ENCODE results near the gene FOSB.
"Not testable (repeated sequence)": the region's sequence is repeated elsewhere in the genome, so short reads cannot be mapped to it uniquely, and the experiment has no call there.

Gene FOSB

DNA sequence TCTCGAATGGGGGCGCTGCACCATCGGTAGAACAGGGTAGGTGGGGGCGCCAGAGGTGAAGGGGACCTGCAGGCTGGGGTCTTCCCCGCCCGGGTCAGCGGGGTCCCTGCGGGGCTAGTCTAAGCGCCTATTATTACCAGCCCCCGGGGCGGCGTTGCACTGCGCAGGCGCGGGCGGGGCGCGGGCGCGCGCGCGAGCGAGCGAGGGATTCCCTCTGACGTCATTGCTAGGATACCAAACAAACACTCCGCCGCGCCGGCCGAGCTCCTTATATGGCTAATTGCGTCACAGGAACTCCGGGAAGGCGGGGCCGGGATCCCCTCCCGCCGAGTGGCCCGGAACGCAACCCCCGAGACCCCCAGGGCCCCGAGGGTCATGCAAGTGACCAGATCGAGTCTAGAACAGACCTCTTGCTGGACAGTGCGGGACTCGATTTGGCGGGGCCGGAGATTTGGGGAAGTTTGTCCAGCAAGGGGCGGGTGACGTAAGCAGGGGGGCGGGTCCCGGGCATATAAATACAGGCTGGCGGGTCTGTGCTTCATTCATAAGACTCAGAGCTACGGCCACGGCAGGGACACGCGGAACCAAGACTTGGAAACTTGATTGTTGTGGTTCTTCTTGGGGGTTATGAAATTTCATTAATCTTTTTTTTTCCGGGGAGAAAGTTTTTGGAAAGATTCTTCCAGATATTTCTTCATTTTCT lies at the start of gene FOSB:
FOSB (plus strand) TSS at position 541 of the 703 bp plus-strand sequence. CDS start 591 bp downstream, outside the sequence.
- DNase-seq = peak; percentile 91

DNA sequence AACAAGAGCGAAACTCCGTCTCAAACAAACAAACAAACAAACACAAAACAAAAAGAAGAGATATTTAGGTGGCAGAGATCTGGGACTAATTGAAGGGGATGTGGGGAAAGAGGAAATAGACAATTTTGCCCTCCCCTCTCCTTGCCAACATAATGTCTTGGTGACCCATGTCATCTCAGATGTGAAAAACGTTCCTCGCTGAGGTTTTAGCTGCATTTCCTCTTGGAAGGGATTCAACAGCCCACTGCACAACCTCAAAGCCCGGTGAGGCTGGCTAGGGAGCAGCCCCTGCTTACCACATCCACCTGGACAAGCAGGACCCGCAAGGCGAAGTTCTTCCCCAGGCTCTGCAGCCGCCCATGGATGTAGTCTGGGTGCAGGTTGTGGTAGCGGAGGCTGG lies 49.0 kb upstream of the FOSB start:
- DNase-seq = no peak

DNA sequence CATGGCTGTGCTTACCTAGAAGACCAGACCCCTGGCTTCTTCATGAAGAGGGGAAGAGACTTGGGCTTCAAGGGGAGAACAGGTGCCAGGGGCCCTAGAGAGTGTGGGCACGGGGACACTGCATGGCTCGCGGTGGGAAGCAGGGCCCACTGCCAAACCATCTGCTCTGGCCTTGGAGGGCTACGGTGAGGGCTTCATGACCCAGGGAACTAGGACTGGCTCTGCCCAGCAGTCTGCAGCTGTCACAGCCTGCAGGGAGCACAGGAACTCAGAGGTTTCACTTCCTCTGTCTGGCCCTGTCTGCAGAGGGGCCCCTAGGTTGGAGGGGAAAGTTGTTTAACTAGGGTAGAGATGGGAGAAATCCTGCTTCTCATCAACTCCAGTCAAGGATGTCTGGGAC lies 48.4 kb upstream of the FOSB start:
- DNase-seq = no peak

DNA sequence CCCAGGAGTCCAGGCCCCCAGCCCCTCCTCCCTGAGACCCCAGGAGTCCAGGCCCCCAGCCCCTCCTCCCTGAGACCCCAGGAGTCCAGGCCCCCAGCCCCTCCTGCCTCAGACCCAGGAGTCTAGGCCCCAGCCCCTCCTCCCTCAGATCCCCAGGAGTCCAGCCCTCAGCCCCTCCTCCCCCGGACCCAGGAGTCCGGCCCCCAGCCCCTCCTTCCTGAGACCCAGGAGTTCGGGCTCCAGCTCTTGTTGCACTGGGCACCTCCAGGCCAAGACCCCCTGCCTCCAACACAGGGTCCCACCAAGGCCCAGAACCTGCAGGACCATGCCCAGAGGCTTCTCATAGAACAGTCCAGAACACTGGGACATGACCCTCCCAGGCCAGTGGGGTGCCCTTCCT lies 47.9 kb upstream of the FOSB start:
- no peak for DNase-seq

DNA sequence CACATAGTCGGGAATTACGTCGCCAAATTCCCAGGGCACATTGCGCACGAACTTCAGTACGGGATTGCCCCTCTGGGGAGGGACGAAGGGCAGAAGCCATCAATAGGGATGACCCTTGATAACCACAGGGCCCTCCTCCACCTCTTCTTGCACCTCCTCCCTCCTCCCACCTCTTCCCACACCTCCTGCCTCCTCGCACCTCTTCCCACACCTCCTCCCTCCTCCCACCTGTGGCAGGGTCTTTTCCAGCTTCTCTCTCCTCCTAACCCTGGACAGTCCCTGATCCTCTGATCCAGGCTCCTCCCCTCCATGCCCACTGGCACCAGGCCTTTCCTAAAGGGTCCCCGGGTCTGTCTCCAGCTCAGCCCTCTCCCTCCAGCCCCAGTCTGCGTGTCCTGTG lies 47.4 kb upstream of the FOSB start:
- no peak for DNase-seq

DNA sequence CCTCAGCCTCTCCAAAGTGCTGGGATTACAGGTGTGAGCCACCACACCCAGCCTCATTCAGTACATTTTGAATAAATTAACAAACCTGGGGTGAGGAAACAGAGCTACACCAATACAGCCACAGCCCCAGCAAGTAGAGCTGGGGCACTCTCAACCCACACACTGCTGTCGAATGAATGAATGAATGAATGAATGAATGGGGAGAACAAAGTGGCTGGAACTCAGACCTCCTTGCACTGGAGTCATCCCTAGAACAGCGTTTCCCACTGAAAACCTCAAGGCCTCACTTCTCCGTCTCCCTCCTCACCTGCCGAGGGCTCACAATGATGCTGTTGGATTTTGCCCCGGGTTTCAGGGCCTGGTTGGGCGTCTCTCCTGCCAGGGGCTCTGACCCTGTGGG lies 46.9 kb upstream of the FOSB start:
- DNase-seq = no peak

DNA sequence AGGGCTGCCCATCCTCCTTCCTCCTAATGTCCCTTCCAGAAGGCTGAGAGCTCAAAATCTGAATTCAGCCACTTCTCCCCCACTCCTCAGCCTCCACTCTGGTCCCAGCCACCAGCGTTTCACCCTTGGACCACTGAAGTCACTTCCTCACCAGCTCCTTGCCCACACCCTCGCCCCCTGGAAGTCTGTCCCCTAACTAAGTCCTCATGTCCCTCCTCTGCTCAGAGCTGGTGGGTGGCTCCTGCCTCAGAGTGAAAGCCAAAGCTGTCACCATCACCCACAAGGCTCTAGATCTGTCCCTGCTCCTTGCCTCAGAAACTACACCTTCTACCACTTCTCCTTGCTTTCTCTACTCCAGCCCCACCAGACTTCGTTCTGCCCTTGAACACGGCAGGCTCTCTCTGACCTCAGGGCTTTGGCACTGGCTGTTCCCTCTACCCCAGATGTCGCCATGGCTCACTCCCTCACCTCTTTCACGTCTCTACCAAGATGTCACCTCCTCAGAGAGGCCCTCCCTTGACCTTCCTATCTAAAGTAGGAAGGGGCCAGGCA lies 45.8 kb upstream of the FOSB start:
- no peak for DNase-seq

DNA sequence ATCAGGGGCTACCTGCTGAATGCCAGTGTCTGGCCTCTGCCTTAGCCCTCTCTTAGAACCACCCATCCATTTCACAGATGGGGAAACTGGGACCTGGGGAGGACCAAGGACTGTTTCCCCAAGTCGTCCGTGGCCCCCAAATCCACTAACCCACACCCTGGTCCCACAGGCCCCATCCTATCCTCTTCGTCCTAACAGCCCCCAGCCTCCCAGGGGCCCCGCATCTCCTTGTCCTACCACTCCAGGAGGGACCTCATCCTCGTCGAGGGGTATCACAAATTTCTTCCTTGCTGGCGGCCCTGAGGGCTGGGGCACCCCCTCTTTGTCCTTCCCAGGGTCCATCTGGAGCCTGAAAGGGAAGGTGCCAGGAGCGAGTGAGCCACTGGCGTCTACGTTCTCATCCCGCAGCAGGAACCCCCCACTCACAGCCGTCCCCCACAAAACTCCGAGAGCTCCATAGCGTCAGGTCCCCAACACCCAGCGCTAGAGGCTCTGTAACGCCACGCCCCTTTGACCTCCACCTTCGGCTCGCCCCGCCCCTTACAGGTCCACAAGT lies 44.7 kb upstream of the FOSB start:
- peak; percentile 83 for DNase-seq

DNA sequence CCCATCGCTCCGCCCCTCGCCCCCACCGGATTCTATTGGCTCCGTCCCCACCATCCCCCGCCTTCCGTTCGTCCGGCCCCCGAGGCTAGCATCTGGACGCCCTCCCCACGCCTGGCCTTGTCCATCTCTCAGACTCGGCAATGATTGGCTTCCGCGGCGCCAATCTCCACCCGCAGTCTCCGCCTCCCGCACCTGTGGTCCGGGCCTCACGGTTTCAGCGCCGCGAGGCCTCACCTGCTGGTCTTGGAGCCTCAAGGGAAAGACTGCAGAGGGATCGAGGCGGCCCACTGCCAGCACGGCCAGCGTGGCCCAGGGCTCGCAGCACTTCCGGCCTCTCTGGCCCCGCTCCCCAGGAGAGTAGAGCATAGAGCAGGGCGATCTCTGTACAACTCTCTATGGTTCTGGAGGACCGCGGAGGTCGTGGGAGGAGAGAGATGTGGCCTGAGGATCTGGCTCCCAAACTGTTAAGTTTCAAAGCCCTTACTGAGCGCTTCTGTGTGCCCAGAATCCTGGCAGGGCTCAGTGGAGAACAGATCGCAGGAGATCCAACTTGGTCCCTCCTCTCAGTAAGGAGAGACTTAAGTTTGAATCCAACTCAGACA lies 44.1 kb upstream of the FOSB start, which contains the start of gene ERCC1:
ERCC1 (minus strand) TSS at position 329 of the 602 bp plus-strand sequence. CDS start 543 bp downstream, outside the sequence.
- peak; percentile 66 for DNase-seq

DNA sequence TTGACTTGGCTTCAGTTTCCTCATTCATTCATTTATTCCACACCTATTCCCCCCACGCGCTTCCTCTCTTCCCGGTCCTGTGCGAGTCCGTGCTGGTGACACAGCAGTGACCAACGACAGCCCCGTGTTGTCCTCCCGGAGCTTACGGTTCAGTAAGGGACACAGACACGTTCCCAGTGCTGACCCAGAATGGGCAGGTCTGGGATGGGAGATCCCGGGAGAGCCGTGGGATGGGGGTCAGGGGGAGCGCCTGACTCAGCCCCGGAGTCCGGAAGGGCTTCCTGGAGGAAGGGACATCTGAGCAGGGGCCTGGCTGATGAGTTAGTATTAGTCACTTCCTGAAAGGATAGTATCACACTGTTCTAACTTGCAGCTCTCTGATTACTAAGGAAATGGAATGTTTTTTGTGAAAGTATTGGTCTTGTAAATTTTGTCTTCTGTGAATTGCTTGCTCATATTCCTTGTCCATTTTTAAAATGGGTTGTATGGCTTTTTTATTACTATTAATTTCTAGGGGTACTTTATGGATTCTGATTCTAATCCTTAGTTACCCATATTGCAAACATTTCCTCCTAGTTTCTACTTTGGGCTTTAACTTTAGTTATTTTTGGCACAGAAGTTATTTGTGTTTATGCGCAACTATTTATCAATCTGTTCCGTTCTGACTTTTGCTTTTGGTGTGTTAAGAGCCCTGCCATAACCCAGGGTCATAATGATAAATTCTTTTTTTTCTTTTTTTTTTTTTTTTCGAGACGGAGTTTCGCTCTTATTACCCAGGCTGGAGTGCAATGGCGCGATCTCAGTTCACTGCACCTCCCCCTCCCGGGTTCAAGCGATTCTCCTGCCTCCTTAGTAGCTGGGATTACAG lies 43.4 kb upstream of the FOSB start:
- no peak for DNase-seq

DNA sequence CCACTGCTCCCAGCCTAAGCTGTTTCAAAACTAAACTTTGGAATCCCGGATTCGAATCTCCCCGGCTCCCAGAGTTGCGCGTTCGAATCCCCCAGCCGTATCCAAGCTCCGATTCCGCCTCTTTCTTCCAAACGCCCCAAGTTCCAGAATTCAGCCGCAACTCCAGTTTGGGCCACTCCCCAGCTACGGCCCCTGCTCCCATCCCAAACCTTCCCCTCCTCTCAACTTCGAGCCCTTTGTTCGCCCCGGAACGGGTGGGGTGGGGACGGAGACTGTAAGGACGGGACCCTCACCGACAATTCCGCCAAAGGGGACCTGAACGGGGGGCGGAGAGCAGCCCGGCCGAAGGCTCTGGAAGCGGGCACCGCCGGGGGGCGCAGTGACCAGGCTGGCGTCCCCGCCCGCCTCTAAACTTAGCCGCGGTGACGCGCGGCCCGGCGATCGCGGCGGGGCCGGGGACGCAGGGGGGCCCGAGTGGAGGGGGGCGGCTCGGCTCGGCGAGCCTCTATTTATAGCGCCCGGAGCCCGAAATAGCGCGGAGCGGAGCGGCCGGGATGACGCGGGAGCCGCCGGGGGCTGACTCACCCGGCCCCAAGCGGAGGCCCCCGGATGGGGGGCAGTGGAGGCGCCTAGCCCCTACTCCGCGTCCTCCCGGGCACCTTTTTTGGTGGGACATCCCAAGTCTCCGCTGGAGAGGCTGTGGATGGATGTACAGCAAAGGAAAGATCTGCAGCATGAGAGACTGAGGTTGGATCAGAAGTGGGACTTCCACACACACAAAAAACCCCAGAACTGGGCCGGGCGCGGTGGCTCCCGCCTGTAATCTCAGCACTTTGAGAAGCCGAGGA lies 39.2 kb upstream of the FOSB start:
- DNase-seq = no peak

DNA sequence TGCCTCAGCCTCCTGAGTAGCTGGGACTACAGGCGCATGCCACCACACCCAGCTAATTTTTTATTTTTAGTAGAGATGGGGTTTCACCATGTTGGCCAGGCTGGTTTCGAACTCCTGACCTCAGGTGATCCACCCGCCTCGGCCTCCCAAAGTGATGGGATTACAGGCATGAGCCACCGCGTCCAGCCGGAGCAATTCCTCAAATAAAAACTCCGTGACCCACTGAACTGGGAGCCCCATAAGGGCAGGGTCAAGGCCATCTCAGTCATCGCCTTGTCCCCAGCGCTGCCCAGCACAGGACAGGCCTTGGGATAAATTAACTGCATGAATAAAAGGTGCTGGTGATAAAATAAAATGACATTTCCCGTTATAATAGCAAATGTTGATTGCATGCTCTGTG lies 37.9 kb upstream of the FOSB start:
- DNase-seq = not testable (repeated sequence)

DNA sequence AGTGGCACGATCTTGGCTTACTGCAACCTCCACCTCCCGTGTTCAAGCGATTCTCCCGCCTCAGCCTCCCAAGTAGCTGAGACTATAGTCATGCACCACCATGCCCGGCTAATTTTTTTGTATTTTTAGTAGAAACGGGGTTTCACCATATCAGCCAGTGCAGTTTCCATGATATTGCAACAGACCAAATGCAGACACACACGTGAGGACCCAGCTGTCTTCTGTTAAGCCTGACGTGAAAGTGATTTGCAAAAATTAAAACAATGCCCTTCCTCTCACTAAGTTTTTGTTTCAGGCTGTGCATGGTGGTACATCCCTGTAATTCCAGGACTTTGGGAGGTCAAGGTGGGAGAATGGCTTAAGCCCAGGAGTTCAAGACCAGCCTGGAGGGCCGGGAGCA lies 36.8 kb upstream of the FOSB start:
- DNase-seq = not testable (repeated sequence)

DNA sequence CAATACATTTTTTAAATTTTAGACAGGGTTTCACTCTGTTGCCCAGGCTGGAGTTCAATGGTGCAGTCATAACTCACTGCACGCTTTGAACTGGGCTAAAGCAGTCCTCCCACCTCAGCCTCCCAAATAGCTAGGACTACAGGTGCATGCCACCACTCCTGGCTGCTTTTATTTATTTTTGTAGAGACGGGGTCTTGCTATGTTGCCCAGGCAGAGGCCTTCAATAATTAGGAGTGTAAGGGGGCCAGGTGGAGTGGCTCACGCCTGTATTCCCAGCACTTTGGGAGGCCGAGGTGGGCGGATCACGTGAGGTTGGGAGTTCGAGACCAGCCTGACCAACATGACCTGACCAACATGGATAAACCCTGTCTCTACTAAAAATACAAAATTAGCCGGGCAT lies 35.3 kb upstream of the FOSB start:
- not testable (repeated sequence) for DNase-seq

DNA sequence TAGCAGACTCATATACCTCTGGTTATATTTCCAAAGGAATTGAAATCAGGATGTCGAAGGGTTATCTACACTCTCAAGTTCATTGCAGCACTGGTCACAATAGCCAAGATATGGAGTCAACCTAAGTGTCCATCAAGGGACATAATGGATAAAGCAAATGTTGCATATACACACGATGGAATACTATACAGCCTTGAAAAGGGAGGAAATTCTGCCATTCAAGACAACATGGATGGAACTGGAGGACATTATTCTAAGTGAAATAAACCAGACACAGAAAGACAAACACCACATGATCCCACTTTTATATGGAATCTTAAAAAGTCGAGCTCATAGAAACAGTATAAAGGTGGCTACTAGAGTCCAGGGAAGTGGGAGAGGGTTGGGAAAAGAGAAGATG lies 30.5 kb upstream of the FOSB start:
- no peak for DNase-seq

DNA sequence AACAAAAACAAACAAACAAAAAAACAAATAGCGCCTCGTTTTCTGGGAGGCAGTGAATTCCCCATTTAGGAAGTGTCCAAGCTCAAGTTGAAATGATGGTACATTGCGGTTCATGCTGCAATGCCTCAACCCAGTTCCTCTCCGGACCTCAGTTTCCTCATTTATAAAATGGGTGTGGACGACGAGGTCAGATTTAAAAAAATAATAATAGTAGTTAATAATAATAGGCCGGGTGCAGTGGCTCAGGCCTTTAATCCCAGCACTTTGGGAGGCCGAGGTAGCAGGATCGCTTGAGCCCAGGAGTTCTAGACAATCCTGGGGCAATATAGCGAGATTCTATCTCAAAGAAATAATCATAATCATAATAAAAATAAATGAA lies 28.6 kb upstream of the FOSB start:
- no peak for DNase-seq

DNA sequence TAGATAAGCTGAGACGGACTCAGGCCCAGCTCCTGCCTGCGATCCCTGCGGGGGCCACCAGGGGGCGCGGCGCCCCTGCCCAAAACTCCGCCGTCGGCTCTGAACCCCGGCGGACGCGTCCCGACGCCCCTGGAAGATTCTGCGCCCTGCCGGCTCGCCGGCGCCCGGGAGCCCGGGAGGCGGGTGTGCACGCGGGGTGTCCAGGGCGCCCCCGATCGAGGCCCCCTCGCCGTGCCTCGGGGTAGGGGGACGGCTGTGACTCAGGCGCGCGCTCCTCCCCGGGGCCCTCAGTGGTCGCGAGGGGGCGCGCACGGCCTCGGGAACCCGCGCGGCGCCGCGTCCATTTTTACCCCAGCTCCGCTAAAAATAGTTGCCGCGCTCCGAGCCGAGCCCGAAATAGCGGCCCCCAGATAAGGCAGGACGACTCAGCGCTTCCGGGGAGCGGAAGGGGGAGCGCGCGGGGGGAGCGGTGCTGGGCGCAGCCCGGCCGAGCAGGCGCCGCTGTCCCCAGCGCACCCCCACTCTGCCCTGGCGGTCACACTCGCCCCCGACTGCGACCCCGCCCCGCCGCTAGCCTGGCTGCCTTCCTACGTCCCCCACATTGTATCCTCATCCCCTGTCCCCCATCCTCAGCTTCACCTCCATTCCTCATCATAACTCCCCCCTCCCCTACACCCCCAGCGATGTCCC lies 28.1 kb upstream of the FOSB start:
- DNase-seq = peak; percentile 84

DNA sequence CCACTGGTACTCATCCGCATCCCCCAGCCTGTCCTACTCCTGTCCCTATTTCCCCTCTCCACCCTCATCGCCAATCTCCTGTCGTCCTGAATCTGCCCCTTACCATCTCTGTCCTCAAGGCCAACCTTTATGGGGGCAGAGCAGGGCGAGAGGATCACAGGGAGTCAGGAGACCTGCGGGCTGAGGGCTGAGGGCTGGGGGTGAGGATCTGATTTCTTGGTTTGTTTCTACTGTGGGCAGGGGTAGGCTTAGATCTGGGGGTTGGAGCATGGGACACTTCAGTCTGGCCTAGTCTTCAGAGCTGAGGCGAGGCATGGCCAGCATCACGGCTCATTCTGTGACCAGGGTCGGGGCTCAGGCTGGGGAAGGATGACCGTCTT lies 27.5 kb upstream of the FOSB start:
- no peak for DNase-seq

DNA sequence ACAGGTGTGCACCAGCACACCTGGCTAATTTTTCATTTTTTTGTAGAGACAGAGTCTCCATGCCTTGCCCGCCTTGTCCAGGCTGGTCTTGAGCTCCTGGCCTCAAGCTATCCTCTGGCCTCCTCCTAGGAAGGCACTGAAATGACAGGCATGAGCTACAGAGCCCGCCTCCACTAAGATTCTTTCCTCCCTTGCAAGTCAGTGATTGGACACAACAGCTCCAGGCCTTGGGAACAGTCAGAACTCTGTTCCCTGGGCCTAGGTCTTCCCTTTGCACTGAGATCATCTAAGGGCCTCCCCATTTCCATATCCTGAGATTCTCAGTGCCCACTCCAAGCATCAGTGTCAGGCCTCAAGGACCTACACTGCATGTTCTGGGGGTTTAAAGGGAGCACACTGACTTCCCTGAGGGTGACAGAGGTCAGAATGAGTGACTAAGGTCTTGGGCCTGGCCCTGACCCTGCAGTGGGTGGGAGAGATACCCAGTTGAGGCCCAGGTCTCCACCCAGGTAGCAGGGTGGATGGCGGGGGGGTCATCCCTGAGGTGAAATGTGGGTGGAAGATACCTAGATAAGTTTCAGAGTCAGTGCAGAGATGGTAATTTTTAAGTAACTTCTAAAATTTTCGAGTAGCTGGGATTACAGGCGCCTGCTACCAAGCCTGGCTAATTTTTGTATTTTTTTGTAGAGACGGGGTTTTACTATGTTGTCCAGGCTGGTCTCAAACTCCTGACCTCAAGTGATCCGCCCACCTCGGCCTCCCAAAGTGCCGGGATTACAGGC lies 26.7 kb upstream of the FOSB start:
- no peak for DNase-seq

DNA sequence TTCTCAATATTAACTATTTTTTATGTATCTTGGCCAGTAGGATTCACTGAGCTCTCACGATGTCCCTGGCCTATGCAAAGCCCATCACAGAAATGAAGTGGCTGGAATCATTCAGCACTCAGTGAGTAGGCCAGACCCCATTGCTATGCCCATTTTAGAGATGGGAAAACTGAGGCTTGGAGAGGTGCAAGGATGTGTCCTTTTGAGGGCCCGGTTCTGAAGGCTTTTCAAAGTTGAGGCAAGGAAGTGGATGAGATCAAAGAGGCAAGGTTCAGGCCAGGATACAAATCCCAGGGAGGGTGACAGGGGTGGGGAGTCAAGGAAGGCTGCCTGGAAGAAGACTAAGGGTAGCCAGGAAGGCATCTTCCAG lies 25.4 kb upstream of the FOSB start:
- DNase-seq = no peak
